Inflammatory macrophage treated with lipopolysaccharide for 4 hours (primary cell): ENCODE data around the gene E2F3.

ENCODE experiments used
- DNase-seq: peaks from one replicate; pipeline ENCODE4 v3.0.0-alpha.2; 2020

The E2F3 gene

DNA sequence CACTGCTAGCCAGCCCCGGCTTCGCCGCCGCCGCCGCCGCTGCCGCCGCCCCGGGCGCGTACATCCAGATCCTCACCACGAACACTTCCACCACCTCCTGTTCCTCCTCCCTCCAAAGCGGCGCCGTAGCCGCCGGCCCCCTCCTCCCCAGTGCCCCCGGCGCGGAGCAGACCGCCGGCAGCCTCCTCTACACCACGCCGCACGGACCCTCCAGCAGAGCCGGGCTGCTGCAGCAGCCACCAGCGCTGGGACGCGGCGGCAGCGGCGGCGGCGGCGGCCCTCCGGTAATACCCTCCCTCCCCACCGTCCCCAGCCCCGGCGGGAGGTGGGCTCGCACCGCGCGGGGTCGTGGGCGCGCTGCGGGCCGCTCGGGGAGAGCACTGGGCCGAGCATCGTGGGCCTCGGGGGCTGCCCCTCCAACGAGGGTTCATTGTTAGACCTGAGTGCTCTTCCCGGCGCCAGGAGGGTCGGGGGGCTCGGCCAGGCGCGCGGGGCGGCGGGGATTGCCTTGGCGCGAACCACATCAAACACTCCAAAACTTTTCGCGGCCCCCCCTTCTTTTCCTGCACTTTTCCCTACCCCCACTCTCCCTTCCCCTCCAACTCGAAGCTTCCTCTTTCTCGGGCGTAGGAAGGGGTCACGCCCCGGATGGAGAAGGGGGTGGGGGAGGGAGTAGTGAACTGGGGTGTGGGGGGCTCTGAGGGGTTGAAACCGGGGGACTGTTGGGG is 827 bp downstream of the E2F3 start:
- DNase-seq = peak; percentile 77

DNA sequence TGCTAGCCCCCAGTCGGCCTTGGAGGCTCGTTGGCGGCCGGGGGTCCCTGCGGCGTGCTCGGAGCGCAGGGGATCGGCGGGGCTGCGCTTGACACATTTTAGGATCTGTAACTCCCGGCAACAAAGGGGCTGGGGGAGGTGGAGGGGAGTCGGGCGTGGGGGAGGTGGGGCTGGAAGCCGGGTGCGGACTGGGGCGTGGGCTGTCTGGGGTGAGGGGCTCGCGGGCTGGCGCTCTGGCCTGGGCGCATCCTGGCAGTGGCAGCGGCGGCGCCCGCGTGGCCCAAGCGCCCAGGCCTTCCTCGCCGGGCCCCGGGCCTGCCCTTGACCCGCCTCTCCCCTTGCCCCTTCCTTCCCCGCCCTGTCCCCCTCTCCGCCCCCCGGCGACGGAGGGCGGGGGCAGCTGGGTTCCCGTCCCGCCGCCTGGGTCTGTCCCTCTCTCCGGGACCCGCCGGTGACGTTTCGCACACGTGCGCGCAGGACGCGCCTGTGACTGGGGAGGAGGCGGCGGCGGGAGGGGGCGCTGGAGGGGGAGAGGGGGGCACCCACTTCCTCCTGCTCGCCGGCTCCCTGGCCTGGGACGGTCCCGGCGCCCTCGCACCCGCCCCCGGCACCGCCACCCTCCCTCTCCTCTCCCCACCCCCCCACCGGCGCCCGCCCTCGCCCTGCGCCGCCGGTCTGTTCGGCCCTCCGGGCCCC is 1.5 kb downstream of the E2F3 start:
- peak; percentile 97 for DNase-seq

DNA sequence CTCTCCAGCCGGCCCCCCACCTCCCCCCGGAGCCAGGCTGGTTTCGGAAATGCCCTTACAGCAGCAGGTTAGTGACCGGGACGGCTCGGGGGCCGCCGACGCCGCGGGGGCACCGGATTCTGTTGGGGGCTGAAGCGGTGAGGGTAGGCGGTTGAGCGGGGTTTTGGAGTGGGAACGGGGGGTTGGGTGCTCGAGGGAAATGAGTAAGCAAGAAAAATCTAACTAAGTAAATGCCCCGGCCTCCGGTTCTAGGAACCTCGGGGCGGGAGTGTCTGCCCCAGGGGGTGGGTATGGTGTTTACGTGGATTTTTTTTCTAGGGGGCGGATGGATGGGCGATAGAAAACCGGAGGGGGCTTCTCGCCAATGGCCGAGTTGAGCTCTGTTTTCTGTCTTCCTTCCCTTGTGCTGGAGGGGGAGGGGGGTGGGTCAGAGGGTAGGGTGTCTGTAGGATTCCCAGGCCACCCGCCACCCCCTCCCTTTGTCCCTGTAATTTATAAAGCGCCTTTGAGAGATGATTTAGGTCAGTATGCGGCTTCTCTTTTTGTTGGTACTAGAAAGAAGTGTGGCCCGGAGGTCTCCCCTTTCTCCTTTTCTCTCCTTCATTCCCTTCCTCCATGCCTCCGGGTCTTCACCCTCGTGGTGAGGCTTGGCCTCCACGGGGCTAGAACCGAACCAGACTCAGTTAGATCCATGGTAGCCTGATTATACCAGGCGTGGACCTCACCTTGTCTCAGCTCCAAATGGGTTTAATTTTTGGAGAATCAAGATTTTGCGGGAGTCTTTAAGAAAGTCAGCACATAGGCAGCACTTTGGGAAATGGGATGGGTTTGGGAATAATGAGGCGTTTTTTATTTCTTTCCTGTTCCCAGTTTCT is 2.3 kb downstream of the E2F3 start:
- peak; percentile 58 for DNase-seq

DNA sequence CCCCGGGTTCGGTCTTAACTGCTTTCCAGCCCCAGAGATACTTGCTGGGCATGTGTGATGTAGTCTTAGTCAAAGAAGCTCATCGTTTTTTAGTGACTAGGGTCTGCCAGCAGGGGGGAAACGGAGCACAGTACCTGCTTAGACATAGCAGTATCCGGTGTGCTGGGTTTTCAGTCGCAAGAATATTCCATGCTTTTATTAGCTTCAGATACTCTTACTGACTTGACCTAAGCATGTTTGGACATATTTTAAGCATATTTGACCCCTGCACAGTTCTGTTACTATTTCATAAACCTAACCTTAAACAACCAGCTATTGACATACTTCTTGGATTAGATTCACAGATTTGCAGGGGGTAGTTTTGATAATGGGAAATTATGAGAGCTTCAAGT is 3.0 kb downstream of the E2F3 start:
- DNase-seq = peak; percentile 65

DNA sequence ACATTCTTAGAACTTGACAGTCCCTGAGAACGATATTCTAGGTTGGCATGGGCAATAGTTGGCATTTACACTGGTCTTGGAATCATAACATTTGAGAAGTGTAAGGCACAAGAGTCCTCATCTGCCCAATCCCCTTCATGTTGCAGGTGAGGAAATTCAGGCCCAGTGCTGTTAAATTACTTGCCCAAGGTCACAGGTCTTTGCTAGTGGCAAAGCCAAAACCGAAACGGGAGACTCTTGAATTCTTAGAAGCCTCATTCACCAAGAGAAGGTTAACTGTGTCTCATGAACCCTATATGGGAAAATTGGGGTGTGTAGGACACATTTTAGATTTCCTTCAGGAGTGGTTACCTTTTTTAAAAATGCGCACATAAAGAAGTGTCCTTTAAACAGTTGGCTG is 7.2 kb downstream of the E2F3 start:
- DNase-seq = no peak

DNA sequence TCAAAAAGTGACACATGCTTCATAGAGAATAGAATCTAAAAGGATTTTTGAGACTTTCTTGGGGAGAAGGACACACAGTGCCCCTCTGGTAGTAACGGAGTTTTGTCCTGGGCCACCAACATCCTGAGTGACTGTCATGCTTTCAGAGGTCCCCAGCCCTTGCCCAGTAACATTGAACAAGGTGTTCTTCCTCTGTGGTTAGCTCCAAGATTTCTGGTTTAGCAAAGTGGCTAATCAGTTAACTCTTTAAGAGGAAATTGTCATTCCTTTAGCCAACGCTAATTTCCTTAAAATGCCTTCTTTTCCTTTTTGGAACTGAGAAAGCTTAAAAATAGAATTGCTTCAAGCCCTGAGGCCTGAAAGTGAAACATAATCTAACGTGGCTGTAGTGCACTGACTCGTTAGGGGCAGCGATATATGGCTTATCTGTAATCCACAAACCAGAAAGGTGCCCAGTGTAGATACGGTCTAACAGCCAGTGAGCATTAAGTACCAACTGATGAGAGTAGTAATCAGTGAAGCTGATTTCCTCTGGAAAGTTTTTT is 7.8 kb downstream of the E2F3 start:
- DNase-seq = peak; percentile 18

DNA sequence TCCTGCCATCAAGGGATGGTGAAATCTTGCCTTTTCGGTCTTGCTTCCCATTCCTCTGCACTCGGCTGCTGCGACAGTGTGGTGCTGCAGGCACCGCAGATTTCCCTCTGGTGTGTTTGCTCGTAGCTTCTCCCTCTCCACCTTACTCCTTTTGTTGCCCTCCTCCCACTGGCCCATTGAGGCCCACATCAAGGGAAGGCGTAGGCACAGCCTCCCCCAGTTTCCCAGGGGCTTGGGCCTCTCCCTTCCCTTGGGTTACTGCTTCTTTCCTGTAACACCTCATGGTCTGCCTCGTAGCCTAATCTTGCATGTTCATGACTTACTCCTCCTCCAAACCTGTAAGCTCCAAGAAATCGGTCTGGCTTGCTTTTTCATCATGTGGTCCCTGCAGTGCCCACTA is 9.9 kb downstream of the E2F3 start:
- no peak for DNase-seq

DNA sequence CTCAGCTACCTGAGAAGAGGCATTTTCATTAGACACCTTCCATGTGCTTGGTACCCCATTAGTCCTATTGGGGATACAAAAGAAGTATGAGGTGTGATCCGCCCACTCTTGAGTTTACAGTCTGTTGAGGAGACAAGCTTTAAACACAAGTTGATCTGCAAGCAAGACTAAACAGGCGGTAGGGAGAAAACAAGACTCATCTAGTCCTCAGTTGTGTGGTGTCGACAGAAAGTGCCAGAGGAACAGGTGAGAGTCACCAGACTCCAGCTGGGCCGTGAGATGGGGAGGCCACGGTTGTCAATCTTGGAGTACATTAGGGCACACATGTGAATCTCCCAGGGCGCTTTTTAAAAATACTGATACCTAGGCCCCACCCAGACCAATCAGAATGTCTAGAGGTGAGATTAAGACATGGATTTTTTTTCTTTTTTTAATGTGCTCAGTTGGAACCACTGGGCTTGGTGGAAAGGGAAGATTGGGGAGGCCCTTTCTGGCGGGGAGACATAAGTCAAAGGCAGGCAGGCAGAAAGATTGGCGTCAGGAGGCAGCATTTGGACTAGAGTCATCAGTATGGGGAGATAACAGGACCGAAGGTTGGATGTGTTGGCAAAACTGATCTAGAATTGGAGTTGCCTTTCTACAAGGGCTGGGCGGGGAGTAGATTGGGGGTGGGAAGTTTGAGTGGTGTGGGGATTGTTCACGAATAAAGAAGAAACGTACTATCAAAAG is 10.4 kb downstream of the E2F3 start:
- DNase-seq = no peak

DNA sequence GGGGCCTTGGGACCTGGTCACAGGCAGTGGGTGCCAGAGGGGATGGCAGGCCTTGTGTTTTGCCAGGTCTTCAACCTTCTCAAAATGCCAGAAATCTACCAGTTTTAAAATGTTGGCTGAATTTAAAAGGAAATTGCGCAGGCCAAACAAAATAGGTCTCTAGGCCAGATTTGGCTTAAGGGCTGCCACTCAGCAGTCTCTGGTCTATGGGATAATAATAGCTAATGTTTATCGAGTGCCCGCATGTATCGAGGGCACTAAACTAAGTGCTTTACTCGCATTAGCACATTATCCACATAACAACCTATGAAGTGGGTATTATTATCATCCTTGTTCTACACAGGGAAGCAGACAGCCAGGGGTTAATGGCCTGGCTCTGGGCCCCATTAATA is 11.0 kb downstream of the E2F3 start:
- no peak for DNase-seq

DNA sequence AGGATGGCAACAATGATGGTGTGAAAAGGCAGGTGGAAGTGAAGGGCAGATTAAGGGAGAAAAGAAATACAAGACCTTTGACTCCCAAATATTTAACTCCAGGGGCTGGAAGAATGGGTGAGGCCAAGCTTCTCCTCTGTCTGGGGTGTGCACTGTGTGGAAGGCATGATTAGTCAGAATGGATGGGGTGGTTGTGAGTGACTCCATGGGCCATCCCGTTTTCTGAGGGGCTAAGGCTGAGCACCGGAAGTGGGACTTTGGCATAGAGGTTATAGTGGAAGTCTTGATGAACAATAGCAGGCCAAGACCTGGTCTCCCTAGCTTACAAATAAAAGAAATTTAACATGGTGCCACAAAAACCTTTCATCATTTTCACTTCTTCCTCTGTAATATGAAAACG is 12.1 kb downstream of the E2F3 start:
- no peak for DNase-seq

DNA sequence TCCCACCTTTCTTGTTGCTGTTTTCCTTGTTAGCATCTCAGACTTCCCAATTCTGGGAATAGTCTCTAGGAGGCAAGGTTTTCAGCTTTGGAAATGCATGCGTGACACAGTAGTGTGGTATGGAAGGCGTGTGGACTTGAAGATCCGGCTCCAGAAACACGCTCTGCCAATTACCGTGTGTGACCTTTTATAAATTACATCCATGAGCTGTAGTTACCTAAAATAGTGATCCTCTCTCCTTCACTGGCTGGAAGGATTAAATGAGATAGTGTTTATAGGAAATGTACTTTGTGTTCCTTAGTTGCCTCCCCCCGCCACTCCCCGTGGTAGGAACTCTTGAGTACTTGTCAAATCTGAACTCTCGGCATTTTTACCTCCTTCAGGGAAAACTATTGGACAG is 13.0 kb downstream of the E2F3 start:
- DNase-seq = no peak

DNA sequence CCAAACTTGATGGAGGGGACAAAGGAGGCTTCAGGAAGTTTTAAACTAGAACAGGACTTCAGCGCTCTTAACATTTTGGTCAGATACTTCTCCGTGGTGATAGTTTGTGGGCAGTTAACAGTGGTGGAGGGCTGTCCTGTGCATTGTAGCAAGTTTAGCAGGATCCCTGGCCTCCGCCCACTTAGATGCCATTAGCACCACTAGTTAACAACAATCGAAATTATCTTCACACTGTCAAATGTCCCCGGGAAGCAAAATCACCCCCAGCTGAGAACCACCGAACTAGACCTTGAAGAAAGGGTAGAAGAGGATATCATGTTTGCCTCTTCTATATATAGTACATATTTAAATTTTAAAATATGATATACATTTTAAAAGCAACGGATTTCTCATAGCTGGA is 13.6 kb downstream of the E2F3 start:
- DNase-seq = no peak

DNA sequence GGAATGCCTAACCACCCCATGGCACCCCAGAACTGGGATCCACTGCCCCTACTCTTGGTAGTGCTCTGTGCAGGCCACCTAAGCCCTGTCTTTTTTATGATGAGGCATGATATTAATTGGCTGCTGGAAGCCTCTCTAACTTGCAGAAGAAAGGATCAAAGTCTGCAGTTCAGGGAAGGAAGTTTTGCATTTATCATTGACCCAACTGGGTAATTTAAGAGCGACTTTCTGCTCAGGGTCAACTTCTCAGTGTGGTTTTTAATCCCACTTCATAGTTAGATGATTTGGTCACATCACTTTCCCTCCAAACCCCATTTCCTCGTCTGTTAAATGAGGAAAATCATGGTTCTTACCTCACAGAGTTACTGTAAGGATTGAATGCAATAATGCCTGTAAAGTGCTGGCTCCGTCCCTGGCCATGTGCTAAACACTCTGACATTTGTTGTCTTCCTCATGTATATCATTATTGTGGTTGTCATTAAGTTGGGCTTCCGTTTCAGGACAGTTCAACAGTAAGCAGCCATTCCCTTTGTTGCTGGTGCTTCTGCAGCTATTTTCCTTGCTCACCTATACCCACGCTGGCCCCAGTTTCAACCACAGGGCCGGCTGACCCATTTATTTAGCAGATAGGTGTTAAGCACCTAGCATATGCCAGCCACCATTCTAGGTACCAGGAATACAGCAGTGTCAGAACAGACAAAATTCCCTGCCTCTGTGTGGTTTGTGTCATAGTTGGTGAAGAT is 14.2 kb downstream of the E2F3 start:
- DNase-seq = no peak

DNA sequence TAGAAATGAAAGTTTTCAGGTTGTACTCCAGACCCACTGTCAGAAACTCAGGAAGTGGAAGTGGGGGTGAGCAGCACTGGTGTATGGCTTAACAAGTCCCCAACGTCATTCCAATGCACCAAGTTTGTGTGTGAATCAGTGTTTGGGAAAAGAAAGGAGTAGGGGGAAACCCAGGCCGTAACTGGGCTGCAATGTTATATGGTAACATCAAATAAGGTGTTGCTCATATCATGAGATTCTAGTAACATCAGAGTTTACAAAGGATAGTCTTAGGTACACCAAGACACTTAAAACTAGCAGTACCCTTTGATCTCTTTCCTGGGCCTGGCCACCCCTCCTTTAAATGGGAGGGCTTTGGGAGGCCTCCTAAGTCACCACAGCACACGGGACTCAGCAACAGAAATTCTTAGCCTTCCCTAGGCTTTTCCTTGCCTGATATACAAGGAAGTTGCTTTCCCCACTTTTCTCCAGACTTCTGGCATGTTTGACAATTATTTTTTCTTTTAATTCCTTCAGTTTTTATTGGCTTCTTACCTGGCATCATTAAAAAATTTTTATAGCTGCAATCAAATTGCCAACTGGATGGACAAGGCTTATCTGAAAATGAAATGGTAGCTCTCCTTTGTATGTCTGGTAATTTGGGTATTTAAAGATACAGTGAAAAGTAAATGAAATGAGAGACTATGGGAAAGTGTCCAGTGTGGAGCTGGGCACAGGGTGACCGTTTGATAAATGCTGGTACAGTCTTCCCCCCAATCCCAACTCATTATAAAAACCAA is 15.1 kb downstream of the E2F3 start:
- DNase-seq = peak; percentile 64

DNA sequence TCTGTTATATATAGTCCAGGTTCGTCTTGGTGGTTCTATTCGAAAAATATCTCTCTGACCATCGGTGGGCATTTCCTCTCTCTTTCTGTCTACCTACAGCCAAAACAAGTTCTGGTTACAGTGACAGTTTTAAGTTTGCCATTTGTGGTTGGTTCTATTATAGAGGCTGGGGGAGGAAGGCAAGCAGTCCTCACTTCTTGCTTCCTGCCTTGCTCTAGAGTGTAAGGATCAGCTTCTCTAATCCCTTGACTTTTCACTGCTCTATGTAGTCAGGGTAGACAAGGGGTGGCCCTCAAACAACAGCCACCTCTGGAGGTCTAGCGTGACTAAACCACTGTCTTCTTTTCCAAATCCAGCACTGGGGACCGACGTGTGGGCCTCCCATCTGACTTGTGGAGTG is 16.1 kb downstream of the E2F3 start:
- no peak for DNase-seq

DNA sequence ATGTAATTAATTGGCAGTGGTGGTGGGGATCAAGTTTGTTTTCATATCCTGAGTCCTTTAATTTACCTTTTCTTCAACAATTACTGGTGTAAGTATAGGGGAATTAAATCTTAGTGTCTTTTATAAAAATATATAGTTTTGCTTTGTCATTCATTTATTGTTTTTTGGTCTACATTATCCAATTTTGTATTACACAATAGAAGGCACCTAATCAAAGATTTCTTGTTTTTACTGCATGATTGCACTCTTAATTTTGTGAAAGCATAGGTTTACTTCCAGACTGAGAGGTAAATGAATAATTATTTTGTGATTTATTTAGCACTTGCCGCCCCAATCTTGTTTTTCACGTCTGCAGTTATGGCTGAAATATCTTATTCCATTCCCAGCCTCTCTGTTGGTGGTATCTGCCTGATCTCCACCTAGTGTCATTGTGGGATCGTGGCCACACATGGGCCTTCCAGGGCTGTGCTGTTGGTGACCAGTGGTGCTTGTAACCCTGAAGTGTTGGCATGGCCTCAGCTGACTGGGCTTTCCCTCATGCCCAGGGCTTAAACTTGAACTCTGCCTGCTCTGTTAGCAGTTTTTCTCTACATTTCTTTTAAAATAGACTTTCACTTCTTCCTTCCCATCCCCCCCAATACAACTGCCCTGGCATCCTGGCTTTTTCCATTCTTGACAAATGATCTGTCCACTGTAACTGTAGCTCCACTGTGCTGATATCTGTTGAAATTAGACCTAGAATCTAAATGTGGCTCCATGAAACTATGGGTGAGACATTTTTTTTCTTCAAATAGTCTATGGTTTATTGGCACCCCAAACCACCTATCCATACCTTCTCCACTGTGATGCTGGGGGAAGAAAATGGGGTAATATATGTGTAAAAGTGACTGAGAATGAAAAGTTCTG is 24.8 kb downstream of the E2F3 start:
- no peak for DNase-seq

DNA sequence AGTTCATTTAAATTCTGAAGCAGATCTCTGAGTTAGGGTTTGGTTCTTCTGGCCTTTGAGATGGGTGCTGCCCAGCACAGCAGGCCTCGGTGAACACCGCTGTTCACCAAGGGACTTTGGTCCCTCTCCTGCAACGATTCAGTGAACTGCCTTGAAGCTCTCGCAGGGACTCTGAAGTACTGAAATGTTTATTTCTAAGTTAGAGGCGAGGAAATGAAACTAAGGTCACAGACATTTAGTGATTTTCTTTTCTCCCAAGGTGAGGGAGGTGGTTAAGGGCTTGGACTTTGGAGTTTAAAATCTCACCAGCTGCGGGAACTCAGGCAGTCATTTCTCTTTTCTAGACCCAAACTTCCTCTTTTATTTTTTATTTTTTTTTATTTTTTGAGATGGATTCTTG is 26.2 kb downstream of the E2F3 start:
- DNase-seq = no peak

DNA sequence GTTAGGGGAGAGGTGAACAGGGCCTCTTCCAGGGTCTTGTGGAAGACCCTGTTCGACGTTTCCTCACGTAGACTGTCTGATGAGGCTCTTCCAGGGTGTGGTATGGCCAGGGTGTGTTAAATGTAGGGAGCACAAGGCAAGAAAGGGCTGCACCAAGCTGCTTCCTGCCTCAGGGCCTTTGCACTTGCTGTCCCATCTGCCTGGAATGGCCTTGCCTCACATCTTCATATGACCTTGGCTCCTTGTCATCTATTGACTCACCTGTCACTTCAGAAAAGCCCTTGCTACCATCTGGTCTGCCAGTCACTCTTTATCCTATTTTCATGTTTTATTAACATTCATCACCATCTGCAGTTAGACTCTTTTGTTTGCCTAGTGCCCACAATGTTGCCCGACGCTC is 31.0 kb downstream of the E2F3 start:
- no peak for DNase-seq

DNA sequence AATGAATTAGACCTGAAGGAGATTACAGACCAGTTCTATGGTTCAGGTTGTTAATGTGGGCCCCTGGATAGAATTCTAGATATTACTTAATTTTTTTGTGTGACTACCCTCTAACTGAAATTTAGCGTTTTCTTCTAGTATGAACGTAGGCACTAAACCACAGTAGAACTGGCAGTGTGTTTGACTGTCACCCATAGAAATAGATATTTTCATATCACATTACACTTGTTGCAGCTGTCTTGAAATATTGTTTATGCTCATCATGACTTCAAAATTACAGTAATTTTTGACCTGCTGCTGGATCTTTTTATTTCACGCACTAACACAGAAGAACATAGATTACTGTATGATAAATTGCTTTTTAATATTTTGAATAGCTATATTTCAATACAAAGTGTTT is 31.6 kb downstream of the E2F3 start:
- no peak for DNase-seq

DNA sequence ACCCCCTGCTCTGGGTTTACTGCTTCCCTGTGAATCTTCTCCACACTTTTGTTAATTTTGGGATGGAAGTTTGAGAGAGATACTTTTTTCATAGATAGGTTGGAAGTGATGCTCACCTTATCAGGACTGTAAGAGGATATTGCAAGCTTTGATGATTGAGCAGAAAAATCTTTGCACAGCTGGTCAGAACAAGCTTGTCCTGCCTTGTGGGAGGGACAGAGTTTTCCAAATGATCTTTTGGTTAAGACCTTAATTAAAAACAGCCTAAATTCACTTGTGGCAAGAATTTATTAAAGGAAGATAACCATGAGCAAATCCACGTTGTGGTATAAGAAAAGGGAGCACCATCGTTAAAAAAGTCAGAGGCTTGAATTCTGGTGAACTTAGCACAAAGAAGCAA is 32.2 kb downstream of the E2F3 start:
- no peak for DNase-seq
